Stimulated activated CD8-positive, alpha-beta memory T cell treated with anti-CD3 and anti-CD28 coated beads, Interleukin-7, amount 100 ng/mL, for 48 hours (primary cell): ENCODE results near the gene BGN.

Experiments used
- DNase-seq, 2 donors: peaks; one replicate each; pipeline ENCODE4 v3.0.0-alpha.2; 2020; ENCODE audit warnings: low read depth in 1 of 2; ENCODE audit errors: extremely low read depth in 1 of 2

BGN gene

DNA sequence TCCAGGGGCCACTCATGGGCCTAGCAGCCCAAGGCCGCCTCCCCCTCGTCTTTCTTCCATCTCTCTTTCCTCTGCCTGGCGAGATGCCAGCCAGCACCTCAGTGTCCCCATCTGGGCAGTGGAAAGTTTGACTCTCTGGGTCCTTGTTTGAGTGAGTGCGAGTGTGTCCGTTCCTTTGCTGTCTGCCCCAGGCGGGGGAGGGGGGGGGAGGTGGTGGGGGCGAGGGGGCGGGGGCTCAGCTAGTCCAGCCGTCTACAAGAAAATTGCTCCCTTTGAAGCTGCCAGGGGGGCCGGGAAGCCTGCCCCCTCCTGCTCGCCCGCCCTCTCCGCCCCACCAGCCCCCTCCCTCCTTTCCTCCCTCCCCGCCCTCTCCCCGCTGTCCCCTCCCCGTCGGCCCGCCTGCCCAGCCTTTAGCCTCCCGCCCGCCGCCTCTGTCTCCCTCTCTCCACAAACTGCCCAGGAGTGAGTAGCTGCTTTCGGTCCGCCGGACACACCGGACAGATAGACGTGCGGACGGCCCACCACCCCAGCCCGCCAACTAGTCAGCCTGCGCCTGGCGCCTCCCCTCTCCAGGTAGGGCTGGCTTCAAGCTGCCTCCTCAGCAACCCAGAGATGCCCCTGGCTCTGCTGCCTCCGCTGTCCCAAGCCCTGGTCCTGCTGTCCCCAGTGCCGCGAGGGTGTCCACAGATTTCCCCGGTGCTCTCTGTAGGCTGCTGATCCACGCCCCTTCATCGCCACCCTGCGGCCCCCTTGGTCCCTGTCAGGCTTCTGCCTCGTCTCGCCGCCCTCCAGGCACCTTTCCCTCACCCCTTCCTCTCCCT is at the start of gene BGN:
Gene BGN (plus strand): TSS at position 440 of the 821 bp plus-strand sequence. CDS start 9,652 bp downstream, outside the sequence.
- no peak for DNase-seq

DNA sequence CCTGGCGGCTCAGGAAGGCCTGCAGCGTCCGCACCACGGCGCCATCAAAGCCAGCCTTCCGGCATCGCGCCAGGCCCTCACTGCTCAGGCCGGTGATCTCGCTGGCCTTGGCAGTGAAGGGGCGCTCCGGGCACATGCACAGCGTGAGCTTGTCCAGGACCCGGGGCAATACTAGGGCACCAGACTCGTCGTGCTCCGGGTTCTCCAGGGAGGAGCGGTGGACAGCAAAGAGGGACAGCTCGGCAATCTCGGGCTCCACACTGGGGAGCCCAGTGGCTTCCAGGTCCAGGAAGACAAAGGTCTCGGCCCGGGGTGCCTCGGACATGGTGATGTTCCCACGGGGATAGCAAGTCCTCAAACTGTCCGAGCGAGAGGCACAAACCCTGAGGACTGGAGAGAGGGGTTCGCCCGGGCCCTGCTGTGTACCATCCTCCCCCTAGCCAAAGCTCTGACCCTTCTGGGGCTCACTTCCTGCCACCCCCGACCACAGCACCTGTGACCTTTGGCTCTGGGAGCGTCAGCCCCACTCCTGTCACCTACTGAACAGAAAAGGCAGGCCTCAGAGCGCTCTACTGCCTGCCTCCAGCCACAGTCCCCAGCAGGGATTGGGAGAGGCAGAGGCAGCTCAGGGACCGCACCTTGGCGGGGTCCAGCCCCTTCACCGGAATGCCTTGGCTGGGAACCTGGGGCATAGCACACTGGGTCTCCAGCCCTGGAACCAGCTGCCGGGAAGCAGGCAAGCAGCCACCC is 49.5 kb upstream of the BGN start:
- no peak for DNase-seq

DNA sequence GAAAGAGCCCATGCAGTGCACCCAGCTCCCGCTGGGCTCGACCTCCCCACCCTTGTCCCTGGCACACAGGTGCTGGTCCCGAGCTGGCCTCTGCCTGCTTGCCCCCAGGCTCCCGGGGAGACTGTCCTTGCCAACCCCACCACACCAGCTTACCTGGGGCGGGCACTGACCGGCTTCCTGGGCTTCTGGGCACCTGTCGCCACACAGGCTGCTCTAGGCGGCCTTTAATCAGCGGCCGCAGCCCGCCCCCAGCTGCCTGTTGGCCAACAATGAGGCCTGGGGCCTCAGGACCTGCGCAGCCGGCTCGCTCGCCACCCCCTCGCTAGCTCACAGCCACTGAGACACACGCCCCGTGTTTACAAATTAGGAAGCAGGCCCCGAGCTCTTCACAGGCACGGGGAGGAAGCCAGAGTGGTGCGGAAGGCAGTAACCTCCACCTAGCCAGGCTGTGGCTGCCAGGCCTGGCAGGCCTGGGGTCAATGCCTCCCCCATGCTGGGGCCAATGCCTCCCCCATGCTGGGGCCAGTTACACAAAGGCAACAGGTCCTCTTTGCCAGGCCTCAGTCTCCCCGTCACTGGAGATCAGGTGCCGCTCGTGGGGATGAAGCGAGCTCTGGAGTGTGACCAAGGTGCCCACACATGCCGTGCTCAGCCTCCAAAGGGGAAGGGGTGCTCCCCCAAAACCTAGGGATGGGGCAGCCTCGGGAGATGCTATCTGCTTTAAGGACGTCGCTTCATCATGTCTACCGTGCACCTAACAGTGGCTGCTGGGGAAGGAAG is 48.7 kb upstream of the BGN start, which contains the start of gene TREX2:
Gene TREX2 (minus strand): TSS at position 201 of the 780 bp plus-strand sequence. CDS start 626 bp downstream, outside the sequence.
- DNase-seq: no peak

DNA sequence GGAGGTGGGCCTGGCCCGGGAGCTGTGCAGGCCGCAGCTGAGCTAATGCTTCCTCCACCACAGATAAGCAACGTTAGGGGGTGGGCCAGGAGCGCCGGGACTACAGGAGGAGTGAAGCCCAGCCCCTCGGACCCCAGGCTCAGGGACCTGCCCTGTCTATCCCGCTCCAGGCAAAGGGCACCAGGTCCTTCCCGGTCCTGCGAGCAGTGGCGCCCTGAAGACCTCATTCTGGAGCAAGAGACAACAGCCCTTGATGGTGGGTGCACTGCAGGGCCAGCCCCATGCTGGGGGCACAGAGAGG is 48.2 kb upstream of the BGN start:
- no peak for DNase-seq

DNA sequence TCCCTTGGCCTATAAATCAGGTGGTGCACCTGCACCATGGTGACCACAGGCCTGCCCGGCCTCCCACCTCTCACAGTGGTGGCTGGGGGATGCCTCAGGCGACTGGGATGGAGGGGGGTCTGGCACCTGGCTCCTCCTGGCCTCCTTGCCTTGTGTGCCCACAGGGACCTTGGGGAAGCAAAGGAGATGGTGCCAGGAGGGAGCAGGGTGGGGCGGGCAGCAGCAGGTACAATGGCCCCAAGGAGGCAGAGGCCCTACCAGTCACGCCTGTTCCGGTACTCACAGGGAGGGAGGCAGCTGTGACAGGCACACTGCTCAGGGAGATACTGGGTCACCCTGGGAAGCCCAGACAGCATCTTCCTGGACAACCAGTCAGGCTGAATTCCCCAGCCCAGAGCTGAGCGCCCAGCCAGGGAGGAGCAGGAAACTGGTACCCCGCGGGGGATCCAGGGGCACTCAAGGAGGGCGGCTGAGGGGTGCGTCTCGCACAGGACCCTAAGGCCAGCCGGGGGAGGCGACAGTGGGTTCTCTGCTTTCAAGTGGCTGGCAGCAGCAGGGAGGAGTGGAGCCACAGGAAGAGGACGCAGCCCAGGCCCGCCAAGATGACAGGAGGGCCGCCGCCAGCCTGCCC is 47.7 kb upstream of the BGN start:
- no peak for DNase-seq

DNA sequence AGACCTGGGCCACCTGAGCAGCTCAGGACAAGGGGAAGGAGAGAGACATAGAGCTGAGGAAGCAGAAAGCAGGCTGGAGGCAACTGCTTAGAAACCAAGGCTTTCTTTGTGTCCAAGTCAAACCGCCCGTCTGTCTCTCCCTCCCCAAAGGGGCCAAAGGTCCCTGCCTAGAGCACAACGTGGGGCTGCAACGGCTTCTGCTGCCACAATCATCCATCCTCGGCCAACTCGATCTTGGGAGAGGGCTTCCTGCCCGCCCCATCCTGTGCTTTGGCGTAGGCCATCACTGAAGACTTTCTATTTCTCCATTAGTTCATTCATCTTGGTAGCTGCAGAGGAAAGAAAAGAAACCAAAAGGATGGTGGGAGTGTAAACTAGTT is 47.2 kb upstream of the BGN start:
- no peak for DNase-seq

DNA sequence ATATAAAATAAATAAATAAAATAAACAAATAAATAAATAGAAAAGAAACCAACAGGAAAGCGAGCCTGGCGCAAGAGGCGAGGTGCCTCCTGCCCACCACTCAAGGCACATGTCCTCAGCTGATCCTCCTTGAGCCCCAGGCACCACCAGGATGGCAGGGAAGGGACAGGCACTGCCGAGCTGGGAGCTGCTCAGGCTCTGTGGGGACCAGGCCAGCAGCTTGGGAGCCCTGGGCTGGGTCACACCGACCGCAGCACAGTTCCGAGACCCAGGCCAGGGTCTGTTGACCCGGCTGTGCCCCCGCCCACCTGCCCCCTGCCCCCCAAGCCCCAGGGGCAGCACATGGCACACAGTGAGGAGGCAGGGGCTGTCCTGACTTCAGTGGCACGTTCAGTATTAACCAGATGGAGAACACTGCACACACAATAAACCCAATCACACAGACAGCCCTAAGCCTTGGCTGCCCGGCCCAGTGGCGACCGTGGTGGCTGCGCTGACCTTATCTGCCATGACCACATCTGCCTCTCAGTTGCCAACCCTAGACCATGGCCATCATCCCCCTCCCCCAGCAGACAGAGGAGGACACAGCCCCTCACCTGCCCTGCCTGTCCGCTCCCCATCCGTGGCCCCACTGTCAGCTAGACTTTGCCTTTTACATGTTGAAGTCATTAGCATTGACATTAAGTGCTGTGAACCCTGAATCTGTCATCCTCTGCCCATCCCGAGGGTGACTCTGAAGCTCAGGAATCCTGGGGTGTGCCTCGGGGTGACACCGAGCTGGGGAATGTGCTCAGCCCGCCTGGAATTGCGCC is 46.0 kb upstream of the BGN start:
- DNase-seq: no peak

DNA sequence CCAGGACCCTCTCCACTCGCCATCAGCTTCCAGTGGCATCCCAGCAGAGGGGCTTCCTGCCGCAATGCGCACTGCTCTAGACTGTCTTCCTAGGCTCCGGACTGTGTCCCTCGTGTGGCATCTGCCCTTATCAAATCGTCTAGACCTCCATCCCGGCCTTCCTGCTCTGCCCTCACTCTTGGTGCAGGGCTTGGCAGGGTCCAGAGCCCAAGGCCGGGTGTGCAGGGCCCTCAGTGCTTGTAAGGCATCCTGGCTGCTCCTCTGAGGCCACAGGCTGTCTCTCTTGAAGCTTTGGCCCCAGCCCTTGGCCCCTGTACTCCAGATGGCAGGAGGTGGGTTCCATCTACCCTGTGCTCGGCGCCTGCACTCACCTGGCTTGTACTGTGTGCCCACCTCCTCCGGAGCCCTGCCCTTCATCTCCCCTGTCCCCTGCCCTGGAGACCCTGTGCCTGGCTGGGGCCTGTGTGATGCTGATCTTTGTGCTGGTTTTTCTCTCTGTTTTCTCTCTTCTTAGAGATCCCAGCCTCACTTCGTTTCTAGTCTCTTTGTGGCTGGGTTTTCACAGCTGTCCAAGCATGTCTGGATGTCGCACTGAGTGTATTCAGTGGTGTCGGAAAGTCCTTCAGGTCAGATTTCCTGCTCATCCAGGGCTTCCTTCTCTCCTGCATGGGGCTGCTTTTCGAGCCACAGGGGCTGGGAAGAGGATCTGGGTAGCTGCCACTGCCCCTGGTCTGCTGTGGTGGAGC is 45.2 kb upstream of the BGN start:
- no peak for DNase-seq

DNA sequence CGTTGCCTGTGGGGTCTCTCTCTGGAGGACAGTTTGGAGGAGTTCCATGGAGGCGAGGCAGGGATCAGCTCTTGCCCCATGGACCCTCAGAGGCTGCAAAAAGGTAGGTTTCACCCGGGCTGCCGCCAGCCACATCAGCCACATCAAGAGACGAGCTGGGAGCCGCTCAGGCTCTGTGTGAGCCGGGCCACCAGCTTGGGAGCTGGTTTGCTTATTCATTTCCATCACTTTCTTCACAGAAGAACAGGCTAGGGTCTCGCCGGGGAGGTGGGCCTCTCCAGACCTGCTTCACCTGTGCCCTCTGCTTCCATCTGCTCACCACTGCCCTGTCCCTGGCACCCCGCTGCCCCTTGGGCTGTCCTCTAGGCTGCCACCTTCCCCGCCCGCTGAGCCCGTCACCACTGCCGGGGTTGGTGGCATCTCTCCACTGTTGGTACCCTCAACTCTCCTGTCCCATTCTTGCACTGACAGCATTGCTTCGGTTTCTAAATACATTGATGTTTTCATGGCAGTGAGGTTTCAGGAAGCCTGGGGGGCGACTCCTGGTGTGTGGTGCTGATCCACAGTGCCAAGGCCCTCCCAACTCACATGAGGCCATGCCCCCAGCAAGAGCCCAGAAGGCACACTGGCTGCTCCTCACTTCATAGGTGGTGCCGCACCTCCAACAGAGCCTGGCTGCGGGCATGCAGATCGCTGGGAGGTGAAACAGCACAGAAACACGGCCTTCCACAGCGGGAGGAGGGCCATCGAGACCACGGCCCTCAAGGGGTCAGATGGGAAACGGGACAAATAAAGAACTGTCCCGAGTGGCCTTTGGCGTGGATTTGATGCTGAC is 44.4 kb upstream of the BGN start:
- no peak for DNase-seq

DNA sequence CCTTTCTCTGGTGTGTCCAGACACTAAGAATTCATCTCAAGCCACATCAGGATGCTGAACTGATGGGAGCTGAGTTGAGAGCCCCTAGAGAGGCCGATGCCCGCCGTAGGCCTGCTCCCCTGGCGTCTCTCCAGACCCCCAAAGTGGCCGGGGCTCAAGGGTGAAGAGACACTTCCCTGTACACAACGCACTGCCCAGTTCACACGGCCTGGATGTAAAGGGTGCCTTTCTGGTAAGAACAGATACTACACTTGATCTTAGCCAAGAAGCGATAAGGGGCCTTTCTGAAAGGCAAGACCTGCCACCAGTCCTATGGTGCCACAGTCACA is 43.9 kb upstream of the BGN start:
- DNase-seq: no peak

DNA sequence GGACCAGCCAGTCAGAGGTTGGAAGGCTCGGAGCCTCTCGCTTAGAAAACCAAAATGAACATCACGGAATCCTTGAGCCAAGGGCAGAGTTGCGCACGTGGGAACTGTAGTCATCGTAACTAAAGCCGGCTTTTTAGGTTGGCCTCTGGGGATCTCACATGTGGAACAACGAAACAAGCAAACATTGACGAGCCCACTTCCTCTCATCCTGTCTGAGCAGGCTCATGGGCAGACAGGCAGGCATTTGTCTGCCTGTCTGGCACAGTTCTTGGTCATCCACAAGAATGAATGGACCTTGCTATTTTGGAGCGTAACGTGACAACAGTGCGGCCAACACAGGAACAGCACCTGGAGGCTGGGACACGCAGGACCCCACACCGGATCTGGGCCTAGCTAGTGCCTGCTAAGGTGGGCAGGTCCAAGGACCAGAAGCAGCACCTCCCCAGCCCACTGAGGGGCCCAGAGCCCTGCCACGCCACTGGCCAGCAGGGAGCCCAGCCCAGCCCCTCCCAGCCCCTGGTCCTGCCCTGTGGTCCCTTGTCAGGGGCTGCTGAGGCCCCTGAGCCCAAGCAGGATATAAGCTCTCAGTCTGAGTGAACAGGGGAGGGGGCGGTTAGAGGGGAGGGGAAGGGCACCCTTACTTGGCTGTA is 39.8 kb upstream of the BGN start:
- DNase-seq: no peak

DNA sequence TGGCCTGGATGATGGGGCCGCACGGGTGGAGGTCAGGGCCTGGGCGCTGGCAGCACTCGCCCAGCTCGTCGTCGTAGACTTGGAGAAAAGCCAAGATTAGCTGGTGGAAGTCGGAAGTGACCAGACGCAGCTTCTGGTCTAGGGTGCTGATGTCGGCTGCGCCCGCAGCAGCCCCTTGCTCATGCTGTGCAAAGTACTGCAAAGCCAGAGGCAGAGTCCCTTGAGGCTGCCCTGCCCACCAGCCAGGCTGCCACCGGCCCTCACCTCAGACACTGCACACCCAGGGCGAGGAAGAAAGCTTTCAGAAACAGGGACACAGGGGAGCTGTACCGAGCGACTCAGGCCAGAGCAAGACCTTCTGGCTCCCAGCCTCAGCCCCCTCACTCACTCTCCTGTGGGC is 39.2 kb upstream of the BGN start:
- no peak for DNase-seq

DNA sequence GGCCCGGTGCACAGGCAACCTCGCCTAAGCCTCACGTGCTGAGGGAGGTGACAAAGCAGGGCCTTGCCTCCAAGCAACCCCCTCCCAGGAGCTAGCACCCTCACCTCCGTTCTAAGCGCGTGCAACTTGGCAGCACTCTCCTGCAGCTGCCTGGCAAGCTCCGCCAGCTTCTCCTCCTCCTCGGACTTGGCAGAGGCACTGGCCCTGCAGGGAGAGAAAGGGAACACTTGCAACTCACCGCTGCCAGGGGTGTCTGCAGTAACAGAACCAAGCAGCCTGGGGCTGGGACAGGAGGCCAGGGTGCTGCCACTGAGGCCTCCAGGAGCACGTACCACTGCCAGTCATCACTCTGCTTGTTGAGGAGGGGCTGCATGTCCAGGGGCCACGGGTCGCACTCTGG is 38.6 kb upstream of the BGN start:
- DNase-seq: no peak

DNA sequence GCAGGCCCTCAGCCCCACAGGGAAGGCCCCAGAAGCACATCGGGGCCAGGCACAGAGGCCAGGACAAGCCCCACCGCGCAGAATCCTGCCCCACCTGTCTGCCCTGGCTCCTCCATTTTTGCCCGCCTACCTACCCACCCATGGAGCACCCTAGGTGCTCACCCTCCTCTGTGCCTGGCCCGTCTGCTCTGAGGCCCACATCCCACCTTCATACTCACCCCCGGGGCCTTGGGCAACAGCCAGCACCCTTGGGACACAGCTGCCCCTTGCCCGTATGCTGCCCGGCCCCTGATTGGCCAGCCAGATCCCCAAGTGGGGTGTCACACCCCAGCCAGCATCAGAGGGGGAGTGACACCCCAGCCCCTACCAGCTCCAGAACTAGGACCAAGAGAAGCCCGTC is 38.1 kb upstream of the BGN start:
- no peak for DNase-seq

DNA sequence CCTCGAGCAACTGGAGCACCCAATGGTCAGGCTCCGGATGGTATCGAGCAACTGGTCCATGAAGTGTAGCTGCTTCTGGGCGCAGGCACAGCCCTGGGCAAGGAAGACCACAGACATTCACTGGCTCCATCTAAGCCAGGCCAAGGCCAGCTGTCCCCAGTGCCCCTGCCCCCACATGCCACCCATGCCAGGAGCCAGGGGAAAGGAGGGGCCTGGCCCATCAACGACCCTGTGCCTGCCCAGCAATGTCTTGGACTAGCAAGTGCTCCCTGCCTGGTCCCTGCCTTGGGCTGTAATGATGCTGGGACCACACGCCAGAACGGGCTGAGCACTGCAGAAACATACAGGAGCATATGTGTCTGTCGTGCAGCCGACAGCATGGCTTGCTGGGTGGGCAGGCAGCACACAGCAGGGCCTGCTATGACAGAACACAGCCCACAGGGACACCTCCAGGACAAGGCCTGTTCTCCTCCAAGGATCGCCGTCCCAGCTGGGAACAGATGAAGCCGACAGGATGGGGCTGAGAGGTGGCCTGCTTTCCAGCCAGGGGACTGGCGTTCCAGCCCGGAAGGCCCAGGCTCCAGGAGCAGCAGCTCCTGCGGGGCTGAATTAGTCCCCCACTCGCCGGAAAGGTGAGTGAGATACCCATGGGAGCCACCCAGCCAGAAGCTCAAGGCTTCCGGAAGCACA is 37.5 kb upstream of the BGN start:
- DNase-seq: no peak

DNA sequence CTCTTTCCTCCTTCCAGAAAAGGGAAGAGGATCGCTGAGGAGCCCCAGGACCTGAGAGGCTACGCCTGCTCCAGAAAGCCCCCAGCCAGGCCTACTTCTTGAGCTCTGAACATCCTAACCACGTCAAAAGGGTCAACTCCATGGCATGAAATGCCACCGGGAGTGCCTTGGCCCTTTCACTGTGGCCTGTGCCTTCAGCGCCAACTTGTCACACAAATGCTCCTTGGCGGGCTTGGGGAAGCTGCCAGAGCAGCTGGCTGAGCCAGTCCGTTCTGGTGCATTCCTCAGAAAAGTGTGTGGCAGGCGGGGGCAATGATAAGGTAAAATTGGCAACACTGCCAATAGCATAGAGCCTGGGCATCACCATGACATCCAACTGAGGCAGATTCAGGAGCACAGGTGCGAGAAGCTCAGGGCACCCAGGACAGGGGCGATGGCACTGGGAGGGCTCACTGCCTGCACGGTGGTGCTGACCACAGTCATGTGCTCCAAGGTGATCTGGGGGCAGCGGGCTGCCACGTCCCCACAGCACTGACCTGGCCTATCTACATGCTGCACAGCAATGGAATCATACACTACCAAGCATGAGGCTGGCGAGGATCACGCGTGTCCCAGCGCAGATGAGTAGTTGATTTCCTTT is 36.8 kb upstream of the BGN start:
- no peak for DNase-seq

DNA sequence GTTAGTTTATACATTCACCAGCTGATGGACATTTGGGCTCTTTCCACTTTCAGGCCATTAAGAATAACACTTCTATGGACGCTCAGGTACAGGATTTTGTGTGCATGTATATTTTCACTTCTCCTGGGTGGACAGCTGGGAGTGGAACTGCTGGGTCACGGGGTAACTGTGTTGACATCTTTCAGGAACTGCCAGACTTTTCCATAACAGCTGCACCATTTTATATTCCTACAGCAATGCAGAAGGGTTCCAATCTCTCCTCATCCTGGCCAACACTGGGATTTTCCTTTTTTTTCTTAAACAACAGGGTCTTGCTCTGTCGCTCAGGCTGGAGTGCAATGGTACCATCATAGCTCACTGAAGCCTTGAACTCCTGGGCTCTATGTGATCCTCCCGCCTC is 36.3 kb upstream of the BGN start:
- DNase-seq: no peak
